Erythroblast (primary cell): ENCODE data around the gene ELF1.
"Not testable (repeated sequence)": the region's sequence is repeated elsewhere in the genome, so short reads cannot be mapped to it uniquely, and the experiment has no call there.

Experiments used
- GATA1 ChIP-seq: IDR thresholded peaks from 2 replicates; pipeline ENCODE4 v1.6.1; 2011; ENCODE audit warnings: low read depth, mild to moderate bottlenecking, control low read depth, low read length, moderate library complexity
- POLR2A ChIP-seq: IDR thresholded peaks from 2 replicates; pipeline ENCODE4 v1.6.1; 2011; ENCODE audit warnings: mild to moderate bottlenecking, low read length

DNA sequence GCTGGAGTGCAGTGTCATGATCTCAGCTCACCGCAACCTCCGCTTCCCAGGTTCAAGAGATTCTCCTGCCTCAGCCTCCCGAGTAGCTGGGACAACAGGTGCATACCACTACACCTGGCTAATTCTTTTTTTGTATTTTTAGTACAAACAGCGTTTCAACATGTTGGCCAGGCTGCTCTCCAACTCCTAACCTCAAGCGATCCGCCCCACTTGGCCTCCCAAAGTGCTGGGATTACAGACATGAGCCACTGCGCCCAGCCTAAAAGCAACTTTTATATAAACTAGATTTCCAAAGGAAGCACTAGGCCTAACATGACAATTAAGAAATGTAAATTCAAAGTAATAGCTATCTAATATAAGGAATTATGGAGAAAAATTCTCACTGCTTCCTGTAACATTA lies 99.2 kb downstream of the ELF1 start:
- TF ChIP-seq POLR2A, GATA1: not testable (repeated sequence)
